Panc1 (cell line): ENCODE results near the gene SIM2. TPM values are rescaled to one million over a fixed set of nuclear protein-coding genes. Genes with fewer than 3 reads are reported as not detected.

ENCODE experiments used
- ATAC-seq: fragments of 200-7000 bp; cut with Tn5 transposase; 2 replicates; pipeline ENCODE4 v1.9.1; 2020; ENCODE audit warnings: mild to moderate bottlenecking, moderate library complexity
- BruUV-seq: library from RNA; stranded (reverse); fragments of 400-500 nt; replicated peaks from 2 replicates; lab custom pipeline; 2021; lab: Mats Ljungman, UMichigan
- CTCF ChIA-PET: fragments of 300-600 bp; sonication (Branson Sonifier 250); formaldehyde crosslinking; loops from one replicate; lab custom pipeline; 2022; ENCODE audit warnings: antibody characterized with exemption; lab: Charles Lee
- POLR2A ChIA-PET: fragments of 300-600 bp; sonication (Branson Sonifier 250); formaldehyde crosslinking; loops from one replicate; lab custom pipeline; 2022; ENCODE audit warnings: antibody characterized with exemption; lab: Charles Lee
- DNase-seq: peaks from one replicate; pipeline ENCODE4 v3.0.0-alpha.2; 2010; ENCODE audit warnings: low read depth, low spot score
- H3K27ac ChIP-seq: 2 replicates; pipeline ENCODE4 v1.5.1; 2011; ENCODE audit warnings: mild to moderate bottlenecking, low read length, inconsistent platforms
- H3K27me3 ChIP-seq: fragments of 200-500 bp; sonication (Bioruptor generic); 2 replicates; pipeline ENCODE4 v1.6.0; 2014; ENCODE audit warnings: low read length, inconsistent platforms; ENCODE audit not compliant: control insufficient read depth, insufficient read depth
- H3K36me3 ChIP-seq: fragments of 200-500 bp; sonication (Bioruptor generic); 2 replicates; pipeline ENCODE4 v1.5.1; 2014; ENCODE audit warnings: inconsistent platforms, mild to moderate bottlenecking, low read length, moderate library complexity; ENCODE audit not compliant: control insufficient read depth, insufficient read depth
- H3K4me1 ChIP-seq: 2 replicates; pipeline ENCODE4 v1.5.1; 2011; ENCODE audit warnings: inconsistent platforms, mild to moderate bottlenecking, low read length, moderate library complexity; ENCODE audit not compliant: control insufficient read depth, insufficient read depth
- H3K4me3 ChIP-seq, 2 experiments: 2 replicates each; pipeline ENCODE4 v1.5.1; 2011 to 2012; ENCODE audit warnings: low read depth in 2 of 2, low read length in 2 of 2, mild to moderate bottlenecking in 2 of 2, inconsistent platforms in 1 of 2, moderate library complexity in 1 of 2
- H3K9me3 ChIP-seq: fragments of 200-500 bp; sonication (Bioruptor generic); 2 replicates; pipeline ENCODE4 v1.5.1; 2014; ENCODE audit warnings: low read depth, mild to moderate bottlenecking, inconsistent platforms, low read length, moderate library complexity; ENCODE audit not compliant: control insufficient read depth, insufficient read depth
- CTCF ChIP-seq: fragments of 450-650 bp; IDR thresholded peaks from 2 replicates; pipeline ENCODE4 v1.5.1; 2017; ENCODE audit warnings: mild to moderate bottlenecking
- POLR2AphosphoS5 ChIP-seq: IDR thresholded peaks from 2 replicates; pipeline ENCODE4 v1.6.1; 2012; ENCODE audit warnings: mild to moderate bottlenecking, low read depth, low read length, moderate library complexity
- REST ChIP-seq, 2 experiments: IDR thresholded peaks; 2 replicates each; pipeline ENCODE4 v1.6.1; 2011 to 2012; ENCODE audit warnings: low read depth in 2 of 2, control low read depth in 1 of 2, low read length in 1 of 2, mild to moderate bottlenecking in 1 of 2, moderate library complexity in 1 of 2; ENCODE audit not compliant: insufficient read depth in 1 of 2
- SIN3A ChIP-seq: IDR thresholded peaks from 2 replicates; pipeline ENCODE4 v1.6.1; 2012; ENCODE audit warnings: low read depth, mild to moderate bottlenecking, low read length, moderate library complexity, borderline replicate concordance; ENCODE audit not compliant: insufficient read depth
- TCF7L2 ChIP-seq: IDR thresholded peaks from 2 replicates; pipeline ENCODE4 v1.6.1; 2011; ENCODE audit warnings: mild to moderate bottlenecking, low read depth, low read length, inconsistent platforms
- in situ Hi-C: cut with HindIII; loops from 2 replicates; pipeline ENCODE4 v1.10.0; 2016; ENCODE audit warnings: low sequenced_read_pairs, low pct_unique_long_range_greater_than_20kb
- intact Hi-C: fragments of 100-400 bp; cut with micrococcal nuclease; formaldehyde crosslinking; loops from one replicate; pipeline ENCODE4 v1.10.0; 2022; ENCODE audit not compliant: unreplicated experiment
- total RNA-seq: library from RNA; stranded (reverse); gene quantifications from one replicate; pipeline ENCODE4 v1.2.1, GENCODE V29; 2021; ENCODE audit not compliant: unreplicated experiment

SIM2 gene
- total RNA-seq, 1 experiment from 2014 or later = 11.5 TPM

- no TSS peak for BruUV-seq
- Histone ChIP-seq H3K27me3 (no peaks in the 10 kb centered on the region), H3K9me3 (no peaks in the 10 kb centered on the region), H3K4me1 (no peaks in the 10 kb centered on the region), H3K4me3 (no peak overlapping the region), H3K27ac (no peak overlapping the region), H3K36me3 (no peaks in the 10 kb centered on the region)
- ChIA-PET POLR2A (no interaction called here), CTCF (no interaction called here)
- TF ChIP-seq SIN3A (no peak), POLR2AphosphoS5 (no peak), TCF7L2 (no peak), CTCF (no peak), REST (IDR thresholded peaks at IDR 0.05; ENCODE audit: insufficient read depth in 1 of 2, low read depth in 2 of 2, low read length in 1 of 2) (no peak)
- no peak for DNase-seq
- ATAC-seq = no peak
- in situ Hi-C loops (no loop called here), intact Hi-C loops (no loop called here)
These were observed 26.2 kb upstream of the SIM2 start for GRCh38 chr21:36672737-36673136.

GRCh38 chr21:36676039-36676950 lies 22.6 kb upstream of the SIM2 start:
- Histone ChIP-seq H3K4me3 (no peak overlapping the region), H3K27ac (no peak overlapping the region), H3K36me3 (no peaks in the 10 kb centered on the region), H3K9me3 (peaks cover 2% of the 10 kb centered on the region; the same call in 1 of the 2 replicates), H3K4me1 (no peaks in the 10 kb centered on the region), H3K27me3 (no peaks in the 10 kb centered on the region)
- ChIA-PET POLR2A (no interaction called here), CTCF (no interaction called here)
- TF ChIP-seq POLR2AphosphoS5 (no peak), REST (IDR thresholded peaks at IDR 0.05; ENCODE audit: insufficient read depth in 1 of 2, low read depth in 2 of 2, low read length in 1 of 2) (no peak), TCF7L2 (no peak), CTCF (no peak), SIN3A (no peak)
- no peak for DNase-seq
- in situ Hi-C loops (no loop called here), intact Hi-C loops (no loop called here)
- ATAC-seq = no peak
- BruUV-seq = no TSS peak
